ENCODE results near the gene TAF6.
A peak's percentile ranks its signal among the peaks of the same experiment; 100 is the strongest.

TAF6 gene

GRCh38 chr7:100119072-100119969, at the start of gene TAF6, which contains the start of gene CNPY4:
TSS of gene TAF6 (minus strand) at chr7:100119358. CDS start at chr7:100114209, 5,149 bp downstream.
TSS of gene CNPY4 (plus strand) at chr7:100119634. CDS start at chr7:100119745, 111 bp downstream.
- no peaks in the 10 kb centered on the region for H3K27me3 ChIP-seq
- peak within 1 kb of the TSS; percentile 91 for H3K9ac ChIP-seq
- TF ChIP-seq Cebpa-rat (IDR thresholded peaks at IDR 0.05) = no peak
- H3K27ac ChIP-seq = peak within 1 kb of the TSS; percentile 96
- no peaks in the 10 kb centered on the region for H3K9me3 ChIP-seq
- H4K20me1 ChIP-seq = no peaks in the 10 kb centered on the region
- H3K36me3 ChIP-seq = peaks cover 37% of the 10 kb centered on the region
- peaks cover 28% of the 10 kb centered on the region for H3K4me1 ChIP-seq
- peak within 1 kb of the TSS; percentile 81 for H3K4me3 ChIP-seq
- H3K4me2 ChIP-seq = peak within 1 kb of the TSS; percentile 95

DNA sequence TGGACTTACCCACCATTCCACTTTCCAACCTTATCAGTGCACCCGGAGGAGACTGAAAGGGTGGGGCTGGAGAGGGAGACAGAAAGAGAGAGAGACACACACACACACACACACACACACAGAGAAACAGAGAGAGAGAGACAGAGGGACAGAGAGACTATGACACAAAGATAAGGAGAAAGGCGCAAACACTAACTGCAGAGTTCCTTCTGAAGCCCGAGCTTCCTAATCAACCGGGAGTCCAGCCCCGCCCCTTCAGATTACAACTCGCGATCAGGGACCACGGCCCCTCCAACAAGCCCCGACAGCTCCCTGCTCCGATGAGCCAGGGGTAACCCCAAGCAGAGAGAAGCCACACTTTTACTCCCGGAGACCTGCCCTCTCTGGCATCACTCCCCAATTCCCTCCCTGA, 48.8 kb upstream of the TAF6 start:
- Histone ChIP-seq H4K20me1 (peaks cover 50% of the 10 kb centered on the region), H3K27me3 (peaks cover 72% of the 10 kb centered on the region), H3K4me3 (peak overlapping the region; percentile 52; the same call in 1 of the 2 replicates), H3K27ac (no peak overlapping the region), H3K36me3 (peaks cover 15% of the 10 kb centered on the region), H3K9ac (0 out of 2 replicates have a peak overlapping the region, but pooled peaks have one; percentile 29), H3K9me3 (no peaks in the 10 kb centered on the region), H3K4me2 (peak overlapping the region; percentile 90), H3K4me1 (peaks cover 52% of the 10 kb centered on the region)
- no peak for TF ChIP-seq Cebpa-rat (IDR thresholded peaks at IDR 0.05)

DNA sequence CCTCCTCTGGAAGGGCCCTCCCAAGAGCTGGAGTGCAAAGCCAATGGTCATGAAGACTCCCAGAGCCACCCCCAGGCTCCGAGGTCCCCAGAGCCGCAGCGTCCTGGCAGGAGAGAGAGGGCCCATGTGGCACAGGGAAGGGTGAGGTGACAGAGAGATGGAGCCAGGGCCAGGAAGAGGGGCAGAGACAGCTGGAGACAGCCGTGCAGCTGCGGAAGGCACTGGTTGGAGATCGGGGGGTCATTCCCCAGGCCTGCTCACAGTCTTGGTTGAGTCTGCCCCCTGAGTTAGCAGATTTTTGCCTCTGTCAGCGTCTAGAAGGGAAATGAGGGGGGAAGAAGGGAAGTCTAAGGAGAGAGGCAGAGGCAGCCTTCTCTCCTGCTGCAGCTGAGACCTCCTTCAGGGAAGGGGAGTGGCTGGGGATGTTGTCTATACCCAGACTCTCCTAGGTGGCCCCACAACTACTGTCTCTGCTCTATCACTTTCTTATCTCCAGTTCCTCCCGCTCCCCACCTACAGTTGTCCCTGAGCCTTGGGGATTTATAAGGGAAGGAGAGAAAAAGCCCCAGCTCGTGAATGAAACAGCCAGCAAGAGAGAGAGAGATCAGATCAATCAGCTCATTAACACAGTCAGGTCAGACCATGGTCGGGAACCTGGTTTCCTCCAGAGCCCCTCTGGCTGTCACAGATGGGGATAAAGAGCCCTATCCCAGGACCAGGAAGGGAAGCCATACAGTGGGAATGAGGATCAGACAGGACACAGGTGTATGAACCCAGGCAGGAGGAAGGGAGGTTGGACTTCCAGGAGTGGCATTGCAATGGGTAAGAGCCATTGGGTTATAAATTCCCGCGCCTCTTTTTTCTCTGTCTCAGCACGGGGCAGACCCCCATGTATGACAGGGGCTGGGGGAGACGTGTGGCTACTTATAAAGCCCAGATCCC, 48.1 kb upstream of the TAF6 start:
- no peak overlapping the region for H3K4me3 ChIP-seq
- H4K20me1 ChIP-seq = peaks cover 48% of the 10 kb centered on the region
- H3K9ac ChIP-seq = 0 out of 2 replicates have a peak overlapping the region, but pooled peaks have one; percentile 29
- H3K27me3 ChIP-seq = peaks cover 69% of the 10 kb centered on the region
- H3K4me1 ChIP-seq = peaks cover 52% of the 10 kb centered on the region
- no peak for TF ChIP-seq Cebpa-rat (IDR thresholded peaks at IDR 0.05)
- no peak overlapping the region for H3K27ac ChIP-seq
- H3K36me3 ChIP-seq = peaks cover 15% of the 10 kb centered on the region
- no peaks in the 10 kb centered on the region for H3K9me3 ChIP-seq
- peak overlapping the region; percentile 90 for H3K4me2 ChIP-seq

GRCh38 chr7:100166317-100166940, 47.3 kb upstream of the TAF6 start:
- TF ChIP-seq Cebpa-rat (IDR thresholded peaks at IDR 0.05) = no peak
- no peaks in the 10 kb centered on the region for H3K9me3 ChIP-seq

GRCh38 chr7:100163871-100164270, 44.7 kb upstream of the TAF6 start:
- H3K4me1 ChIP-seq = peaks cover 28% of the 10 kb centered on the region
- no peak overlapping the region for H3K4me2 ChIP-seq
- H3K9me3 ChIP-seq = no peaks in the 10 kb centered on the region
- H4K20me1 ChIP-seq = peaks cover 17% of the 10 kb centered on the region
- no peak overlapping the region for H3K4me3 ChIP-seq
- H3K27ac ChIP-seq = no peak overlapping the region
- no peak for TF ChIP-seq Cebpa-rat (IDR thresholded peaks at IDR 0.05)
- H3K27me3 ChIP-seq = peaks cover 35% of the 10 kb centered on the region
- H3K36me3 ChIP-seq = no peaks in the 10 kb centered on the region
- H3K9ac ChIP-seq = no peak overlapping the region

More at GRCh38 chr7:100166317-100166940, 47.3 kb upstream of the TAF6 start:
- Histone ChIP-seq H3K27ac (no peak overlapping the region), H3K36me3 (peaks cover 15% of the 10 kb centered on the region), H3K27me3 (peaks cover 61% of the 10 kb centered on the region), H3K9ac (no peak overlapping the region), H3K4me3 (no peak overlapping the region), H3K4me2 (peak overlapping the region; percentile 90; the same call in 1 of the 2 replicates), H3K4me1 (peaks cover 45% of the 10 kb centered on the region), H4K20me1 (peaks cover 41% of the 10 kb centered on the region)

DNA sequence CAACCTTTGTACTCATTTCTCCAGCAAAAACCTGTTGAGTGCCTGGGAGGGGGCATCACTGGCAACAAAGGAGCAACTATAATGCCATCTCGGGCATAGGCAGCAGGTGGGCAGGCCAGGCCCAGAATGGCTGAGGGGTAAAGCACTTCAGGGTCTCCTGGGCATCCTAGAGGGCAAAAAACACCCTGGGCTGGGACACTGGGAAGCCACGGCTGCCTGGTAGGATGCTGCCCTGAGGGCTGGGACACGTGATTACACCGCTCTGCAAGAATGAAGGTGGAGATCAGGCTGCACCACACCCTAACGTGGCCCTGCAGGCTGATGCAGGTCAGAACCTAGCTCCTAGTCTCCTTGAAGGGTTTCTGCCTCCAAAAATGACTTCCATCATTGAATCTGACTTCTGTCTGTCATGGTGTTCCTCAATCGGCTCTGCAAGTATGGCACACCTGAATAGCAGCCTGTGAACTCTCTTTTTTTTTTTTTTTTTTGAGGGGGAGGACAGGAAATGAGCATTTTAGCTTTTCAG, 43.9 kb upstream of the TAF6 start:
- TF ChIP-seq Cebpa-rat (IDR thresholded peaks at IDR 0.05) = no peak
- peaks cover 27% of the 10 kb centered on the region for H3K27me3 ChIP-seq
- H3K9ac ChIP-seq = no peak overlapping the region
- no peak overlapping the region for H3K4me2 ChIP-seq
- no peaks in the 10 kb centered on the region for H3K36me3 ChIP-seq
- no peak overlapping the region for H3K4me3 ChIP-seq
- H3K9me3 ChIP-seq = no peaks in the 10 kb centered on the region
- 0 out of 2 replicates have a peak, but pooled peaks cover 13% of the 10 kb centered on the region for H4K20me1 ChIP-seq
- H3K4me1 ChIP-seq = peaks cover 23% of the 10 kb centered on the region
- H3K27ac ChIP-seq = no peak overlapping the region

DNA sequence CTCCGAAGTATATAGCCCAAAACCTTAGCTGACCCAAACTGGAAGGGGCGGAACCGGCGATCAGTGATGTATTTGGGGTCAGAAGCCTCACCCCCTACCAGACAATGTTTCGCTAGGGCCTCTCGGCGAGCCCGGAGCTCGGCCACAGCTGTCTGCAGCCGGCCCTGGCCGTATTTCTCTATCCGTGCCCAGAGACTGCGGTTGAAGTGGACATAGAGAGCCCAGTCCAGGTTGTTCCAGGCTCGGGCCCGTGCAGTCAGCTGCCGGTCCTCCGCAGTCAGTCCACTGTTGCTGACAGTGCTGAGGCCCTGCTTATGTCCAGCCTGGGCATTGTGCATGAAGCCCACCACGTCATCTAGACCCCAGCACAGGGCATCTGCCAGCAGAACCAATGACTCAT, 40.9 kb upstream of the TAF6 start:
- peaks cover 18% of the 10 kb centered on the region for H3K36me3 ChIP-seq
- H4K20me1 ChIP-seq = peaks cover 32% of the 10 kb centered on the region
- no peaks in the 10 kb centered on the region for H3K27me3 ChIP-seq
- H3K4me3 ChIP-seq = no peak overlapping the region
- no peak for TF ChIP-seq Cebpa-rat (IDR thresholded peaks at IDR 0.05)
- no peak overlapping the region for H3K4me2 ChIP-seq
- H3K9me3 ChIP-seq = no peaks in the 10 kb centered on the region
- H3K27ac ChIP-seq = no peak overlapping the region
- H3K4me1 ChIP-seq = peaks cover 36% of the 10 kb centered on the region
- H3K9ac ChIP-seq = no peak overlapping the region

DNA sequence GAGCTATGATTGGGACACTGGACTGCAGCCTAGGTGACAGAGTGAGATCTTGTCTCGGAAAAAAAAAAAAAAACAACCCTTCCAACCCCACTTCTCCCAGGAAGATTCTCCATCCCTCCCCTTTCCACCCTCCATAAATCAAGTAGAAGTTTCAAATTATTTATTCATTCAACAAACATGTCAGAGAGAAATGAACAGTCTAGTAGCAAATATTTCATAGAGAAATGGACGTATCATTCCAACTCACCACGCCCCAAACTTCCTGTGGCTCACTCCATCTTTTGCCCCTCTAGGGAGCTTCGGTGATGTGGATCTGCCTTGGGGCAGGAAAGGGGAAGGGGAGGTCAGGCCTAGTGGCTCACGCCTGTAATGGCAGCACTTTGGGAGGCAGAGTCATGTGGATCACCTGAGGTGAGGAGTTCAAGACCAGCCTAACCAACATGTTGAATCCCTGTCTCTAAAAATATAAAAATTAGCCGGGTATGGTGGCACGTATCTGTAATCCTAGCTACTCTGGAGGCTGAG, 40.0 kb upstream of the TAF6 start:
- TF ChIP-seq Cebpa-rat (IDR thresholded peaks at IDR 0.05) = no peak
- Histone ChIP-seq H3K27ac (peak overlapping the region; percentile 93), H3K9ac (peak overlapping the region; percentile 94)

More for the DNA sequence above, 40.0 kb upstream of the TAF6 start:
- H4K20me1 ChIP-seq = peaks cover 41% of the 10 kb centered on the region
- H3K4me1 ChIP-seq = peaks cover 45% of the 10 kb centered on the region
- peak overlapping the region; percentile 100 for H3K4me3 ChIP-seq
- H3K4me2 ChIP-seq = peak overlapping the region; percentile 97
- H3K36me3 ChIP-seq = peaks cover 27% of the 10 kb centered on the region
- no peaks in the 10 kb centered on the region for H3K27me3 ChIP-seq
- no peaks in the 10 kb centered on the region for H3K9me3 ChIP-seq
